Esophagus squamous epithelium (tissue), 4 donors: ENCODE data around the gene FRMD1.

Source experiments
- POLR2A ChIP-seq, 4 donors: fragments of 450-650 bp; IDR thresholded peaks; one replicate each; pipeline ENCODE4 v1.6.1; 2017; ENCODE audit warnings: antibody characterized with exemption in 4 of 4, mild to moderate bottlenecking in 4 of 4, moderate library complexity in 3 of 4
- TF ChIP-seq, protein P1 (sequence below), 6 experiments: fragments of 450-650 bp in 4 of 6; fragments of 200-600 bp in 2 of 6; sonication (generic) in 2 of 6; IDR thresholded peaks; one replicate each; pipeline ENCODE4 v1.5.1; 2016 to 2019; ENCODE audit warnings: antibody characterized with exemption in 6 of 6, mild to moderate bottlenecking in 4 of 6, moderate library complexity in 4 of 6

DNA sequence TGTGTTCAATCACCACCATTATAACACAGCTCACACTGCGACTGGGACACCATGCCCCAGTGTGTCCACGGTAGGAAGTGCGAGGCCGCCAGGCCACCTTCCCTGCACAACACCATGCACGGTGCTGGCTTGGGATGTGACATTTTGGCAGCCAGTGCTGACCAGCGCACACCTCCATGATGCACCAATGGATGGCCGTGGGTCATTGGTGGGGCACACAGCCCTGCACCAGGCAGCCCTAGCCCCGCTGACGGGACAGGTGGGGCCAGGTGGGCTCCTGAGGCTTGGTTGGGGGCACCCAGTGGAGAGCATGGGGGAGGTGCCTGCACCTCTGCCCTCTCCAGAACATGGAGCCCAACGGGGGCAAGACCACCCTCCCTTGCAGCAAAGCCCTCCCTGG is 18.2 kb upstream of the FRMD1 start:
- TF ChIP-seq, protein P1, sequence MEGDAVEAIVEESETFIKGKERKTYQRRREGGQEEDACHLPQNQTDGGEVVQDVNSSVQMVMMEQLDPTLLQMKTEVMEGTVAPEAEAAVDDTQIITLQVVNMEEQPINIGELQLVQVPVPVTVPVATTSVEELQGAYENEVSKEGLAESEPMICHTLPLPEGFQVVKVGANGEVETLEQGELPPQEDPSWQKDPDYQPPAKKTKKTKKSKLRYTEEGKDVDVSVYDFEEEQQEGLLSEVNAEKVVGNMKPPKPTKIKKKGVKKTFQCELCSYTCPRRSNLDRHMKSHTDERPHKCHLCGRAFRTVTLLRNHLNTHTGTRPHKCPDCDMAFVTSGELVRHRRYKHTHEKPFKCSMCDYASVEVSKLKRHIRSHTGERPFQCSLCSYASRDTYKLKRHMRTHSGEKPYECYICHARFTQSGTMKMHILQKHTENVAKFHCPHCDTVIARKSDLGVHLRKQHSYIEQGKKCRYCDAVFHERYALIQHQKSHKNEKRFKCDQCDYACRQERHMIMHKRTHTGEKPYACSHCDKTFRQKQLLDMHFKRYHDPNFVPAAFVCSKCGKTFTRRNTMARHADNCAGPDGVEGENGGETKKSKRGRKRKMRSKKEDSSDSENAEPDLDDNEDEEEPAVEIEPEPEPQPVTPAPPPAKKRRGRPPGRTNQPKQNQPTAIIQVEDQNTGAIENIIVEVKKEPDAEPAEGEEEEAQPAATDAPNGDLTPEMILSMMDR (IDR thresholded peaks at IDR 0.05): no peak
- no peak for TF ChIP-seq POLR2A (IDR thresholded peaks at IDR 0.05)
